GM19043 (cell line): ENCODE results near the gene LAIR1.
"Not testable (repeated sequence)": the region's sequence is repeated elsewhere in the genome, so short reads cannot be mapped to it uniquely, and the experiment has no call there.

Experiments used
- ATAC-seq: cut with Tn5 transposase; IDR thresholded peaks from one replicate; pipeline ENCODE4 v1.9.1; 2021; ENCODE audit warnings: low read depth; ENCODE audit not compliant: unreplicated experiment

The LAIR1 gene

DNA sequence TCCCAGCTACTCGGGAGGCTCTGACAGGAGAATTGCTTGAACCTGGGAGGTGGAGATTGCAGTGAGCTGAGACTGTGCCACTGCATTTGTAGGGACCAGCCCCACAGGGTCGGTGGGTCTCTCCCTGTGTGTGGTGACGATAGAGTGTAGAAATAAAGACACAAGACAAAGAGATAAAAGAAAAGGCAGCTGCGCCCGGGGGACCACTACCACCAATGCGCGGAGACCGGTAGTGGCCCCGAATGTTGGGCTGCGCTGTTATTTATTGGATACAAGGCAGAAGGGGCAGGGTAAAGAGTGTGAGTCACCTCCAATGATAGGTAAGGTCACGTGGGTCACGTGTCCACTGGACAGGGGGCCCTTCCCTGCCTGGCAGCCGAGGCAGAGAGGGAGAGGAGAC is 42.4 kb downstream of the LAIR1 start:
- ATAC-seq = not testable (repeated sequence)

DNA sequence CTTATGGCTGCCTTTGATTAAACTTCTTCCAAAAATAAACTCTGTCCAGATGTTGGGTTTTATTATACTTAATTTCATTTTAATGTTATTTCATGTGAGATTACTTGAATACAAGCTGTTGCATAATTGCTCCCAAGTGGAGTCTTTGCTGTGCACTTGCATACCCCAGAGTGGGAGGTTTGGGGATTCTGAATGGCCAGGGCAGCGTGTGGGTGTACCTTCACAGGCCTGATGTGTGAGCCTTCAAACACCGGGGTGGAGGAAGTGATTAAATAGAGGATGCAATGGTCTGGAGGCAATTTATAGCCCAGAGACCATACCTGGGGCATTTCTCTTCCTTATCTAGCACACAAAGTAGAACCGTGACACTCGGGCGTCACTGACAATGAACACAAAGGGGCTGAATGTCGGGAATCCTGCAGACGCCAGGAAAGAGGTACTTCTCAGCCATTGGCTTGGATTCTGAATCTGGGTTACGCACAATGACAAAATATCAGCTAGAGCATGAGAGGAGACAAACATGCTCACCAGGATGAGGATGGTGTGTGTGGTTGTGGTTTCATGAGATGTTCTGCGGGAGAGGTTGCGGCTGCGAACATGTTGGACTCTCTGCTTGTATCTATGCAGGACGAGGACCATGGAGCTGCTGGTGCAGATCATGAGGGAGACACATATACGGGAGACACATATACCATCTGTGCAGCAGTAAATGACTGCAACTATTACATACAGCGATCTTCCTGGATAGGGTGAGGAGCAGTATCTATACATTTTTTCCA is 44.6 kb downstream of the LAIR1 start:
- no peak for ATAC-seq

DNA sequence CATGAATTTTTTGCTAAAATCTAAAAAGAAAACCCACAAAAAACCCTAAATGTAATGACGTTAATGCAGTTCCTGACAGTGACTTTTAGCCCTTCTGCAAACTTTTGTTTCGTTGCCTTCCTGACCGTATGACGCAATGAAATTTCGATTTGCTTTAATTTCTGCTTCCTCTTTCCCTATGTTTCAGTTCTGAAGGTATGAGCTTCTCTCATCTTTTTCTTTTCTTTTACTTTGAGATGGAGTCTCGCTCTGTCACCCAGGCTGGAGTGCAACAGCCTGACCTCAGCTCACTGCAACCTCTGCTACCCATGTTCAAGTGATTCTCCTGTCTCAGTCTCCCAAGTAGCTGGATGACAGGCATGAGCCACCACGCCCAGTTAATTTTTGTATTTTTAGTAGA is 45.7 kb downstream of the LAIR1 start:
- ATAC-seq = no peak

DNA sequence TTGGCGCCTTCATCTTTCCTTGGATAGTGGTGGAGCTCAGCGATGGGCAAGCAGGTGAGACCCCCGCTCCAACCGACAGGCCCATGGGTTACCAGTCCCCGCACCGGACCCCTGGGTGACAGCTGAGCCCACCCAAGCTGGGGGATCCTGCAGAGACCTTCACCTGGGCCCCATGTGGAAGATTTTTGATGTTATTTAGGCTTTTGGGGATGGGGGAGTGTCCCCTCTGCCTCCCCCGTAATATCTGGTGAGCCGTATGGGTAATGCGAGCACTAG is 46.8 kb downstream of the LAIR1 start:
- no peak for ATAC-seq

DNA sequence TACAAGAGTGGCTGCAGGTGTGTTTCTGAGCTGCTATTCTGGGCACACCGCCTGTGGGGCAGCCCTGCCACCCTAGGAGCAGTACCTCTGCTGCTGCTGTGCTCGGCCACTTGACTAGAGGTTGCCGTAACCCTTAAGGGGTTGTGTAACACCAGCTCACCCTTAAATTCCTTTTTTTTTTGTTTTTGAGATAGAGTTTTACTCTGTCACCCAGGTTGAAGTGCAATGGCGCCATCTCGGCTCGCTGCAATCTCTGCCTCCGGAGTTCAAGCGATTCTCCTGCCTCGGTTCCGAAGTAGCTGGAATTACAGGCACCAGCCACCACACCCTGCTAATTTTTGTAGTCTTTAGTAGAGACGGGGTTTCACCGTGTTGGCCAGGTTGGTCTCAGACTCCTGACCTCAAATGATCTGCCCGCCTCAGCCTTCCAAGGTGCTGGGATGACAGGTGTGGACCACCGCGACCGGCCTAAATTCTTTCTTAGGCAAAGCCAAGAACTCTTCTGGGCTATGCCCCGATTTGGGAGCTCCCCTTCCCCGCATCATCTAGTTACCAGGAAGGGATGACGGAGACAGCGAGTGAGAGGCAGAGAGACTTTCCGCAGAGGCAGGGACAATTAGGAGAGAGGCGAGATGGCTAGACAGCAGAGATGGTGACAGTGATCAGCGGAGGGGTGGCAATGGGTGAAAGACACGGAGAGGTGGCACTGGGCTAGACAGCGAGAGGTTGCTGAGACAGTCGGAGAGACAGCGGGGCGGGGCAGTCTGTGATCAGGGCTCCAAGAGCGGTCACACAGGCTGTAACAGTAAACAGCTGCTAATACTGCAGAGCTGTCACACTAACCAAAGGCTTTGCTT is 47.4 kb downstream of the LAIR1 start:
- ATAC-seq = no peak

DNA sequence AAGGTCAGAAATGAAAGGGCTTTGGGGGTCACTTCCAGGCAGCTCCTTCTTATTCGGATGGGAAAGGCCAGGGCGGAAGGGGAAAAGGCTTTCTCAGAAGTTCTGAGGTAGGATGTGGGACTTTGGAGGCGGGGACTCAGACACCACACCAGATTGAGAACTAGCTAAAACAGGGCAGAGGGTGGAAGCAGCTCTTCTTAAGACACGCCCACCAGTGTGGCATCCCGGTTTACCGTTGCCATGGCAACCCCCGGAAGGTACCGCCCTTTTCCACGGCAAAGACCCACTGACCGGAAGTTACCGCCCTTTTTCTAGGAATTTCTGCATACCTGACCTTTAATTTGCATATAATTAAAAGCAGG is 48.0 kb downstream of the LAIR1 start:
- no peak for ATAC-seq

DNA sequence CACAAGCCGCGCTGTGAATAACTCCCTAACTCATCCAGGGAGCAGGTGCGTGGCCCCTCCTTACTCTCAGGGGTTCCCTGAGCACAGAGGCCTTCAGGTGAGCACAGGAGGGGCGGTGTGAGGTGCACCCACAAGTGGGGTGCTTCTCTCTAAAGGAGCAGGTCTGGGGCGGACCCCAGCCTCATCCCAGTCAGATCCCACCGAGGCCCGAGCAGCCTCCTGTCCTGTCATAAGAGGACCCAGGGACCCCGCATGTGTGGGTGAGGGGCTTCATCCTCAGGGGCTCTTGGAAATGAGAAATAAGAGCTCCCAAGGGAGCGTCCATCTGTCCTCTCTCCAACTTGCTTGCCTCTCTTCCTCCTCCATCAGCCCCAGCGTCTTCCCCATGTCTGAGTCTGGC is 48.8 kb downstream of the LAIR1 start:
- no peak for ATAC-seq

DNA sequence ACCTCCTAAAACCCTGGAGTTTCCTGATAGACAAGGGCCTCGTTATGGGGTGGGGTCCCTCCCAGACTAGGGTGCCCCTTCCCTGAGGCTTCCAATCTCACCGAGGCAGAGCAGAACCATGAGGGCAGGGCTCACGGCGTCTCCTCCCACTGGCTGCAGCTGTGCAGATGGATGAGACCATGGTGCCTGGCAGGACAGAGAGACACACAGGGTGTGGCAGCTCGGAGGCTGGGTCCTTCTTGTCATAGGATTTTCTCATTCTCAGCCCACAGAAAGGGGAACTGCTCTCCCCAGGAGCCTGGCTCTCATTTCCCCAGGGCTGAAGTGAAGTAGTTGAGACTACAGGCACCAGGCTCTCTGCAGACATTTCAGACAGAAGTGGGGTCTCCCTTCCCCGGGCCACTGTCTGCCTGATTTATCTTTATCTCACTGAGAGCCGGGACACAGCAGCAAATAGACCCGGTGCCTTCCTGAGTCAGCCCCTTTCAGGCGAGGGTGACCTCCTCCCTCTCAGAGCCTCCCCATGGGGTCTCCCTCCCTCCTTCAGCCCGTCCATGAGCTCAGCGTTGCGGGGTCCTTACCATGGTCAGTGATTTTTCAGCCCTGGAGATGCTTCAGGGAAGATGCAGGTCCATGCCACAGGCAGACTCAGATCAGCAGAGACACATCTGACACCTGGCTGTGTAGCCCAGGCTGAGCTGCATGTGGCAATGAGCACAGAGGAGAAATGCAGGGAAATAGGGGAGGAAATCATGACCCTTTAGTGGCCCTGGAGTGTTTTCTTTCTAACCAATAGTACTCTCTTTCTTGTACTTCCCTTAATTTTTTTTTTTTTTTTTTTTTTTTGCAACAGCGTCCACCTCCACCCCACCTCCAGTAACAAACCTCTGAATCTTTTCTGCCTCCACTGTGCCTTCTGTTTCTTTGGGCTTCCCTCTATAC is 52.0 kb downstream of the LAIR1 start, which contains the start of gene LILRA5:
TSS of gene LILRA5 (minus strand) at position 731 of the 942 bp plus-strand sequence. CDS start at position 584, 147 bp downstream.
- ATAC-seq = no peak

DNA sequence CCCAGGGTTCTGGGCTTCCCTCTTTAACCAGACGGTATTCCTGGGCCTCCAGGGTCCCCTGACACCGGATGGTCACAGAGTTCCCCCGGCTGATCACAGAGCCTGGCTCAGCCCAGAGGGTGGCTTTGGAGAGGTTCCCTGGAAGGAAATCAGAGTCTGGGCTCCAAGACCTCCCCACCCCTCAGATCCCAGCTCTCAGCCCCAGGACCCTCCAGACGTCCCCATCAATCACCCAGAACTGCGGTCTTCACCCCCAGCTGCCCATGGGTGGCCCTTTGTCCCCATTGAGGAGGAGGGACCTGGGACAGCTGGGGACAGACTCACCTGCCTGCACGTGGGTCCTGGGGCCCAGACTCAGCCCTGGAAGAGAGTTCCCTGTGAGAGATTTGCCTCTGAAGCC is 52.7 kb downstream of the LAIR1 start:
- no peak for ATAC-seq

DNA sequence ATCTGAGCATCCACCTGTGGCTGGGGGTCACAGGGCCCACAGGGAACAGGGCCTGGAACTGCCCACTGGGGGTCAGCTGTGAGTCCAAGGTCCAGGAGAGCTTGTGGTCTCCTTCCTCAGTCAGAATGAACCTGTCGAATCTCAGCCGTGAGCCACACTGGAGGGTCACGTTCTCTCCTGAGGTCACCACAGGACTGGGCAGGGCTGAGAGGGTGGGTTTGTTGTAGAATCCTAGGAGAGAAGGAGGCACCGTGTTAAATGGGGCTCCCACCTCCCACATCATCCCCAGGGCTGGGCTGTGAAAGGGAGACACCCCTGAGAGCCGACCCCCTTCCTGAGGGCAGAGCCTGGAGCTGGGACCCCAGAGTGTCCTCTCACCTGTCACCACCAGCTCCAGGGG is 53.2 kb downstream of the LAIR1 start:
- no peak for ATAC-seq

DNA sequence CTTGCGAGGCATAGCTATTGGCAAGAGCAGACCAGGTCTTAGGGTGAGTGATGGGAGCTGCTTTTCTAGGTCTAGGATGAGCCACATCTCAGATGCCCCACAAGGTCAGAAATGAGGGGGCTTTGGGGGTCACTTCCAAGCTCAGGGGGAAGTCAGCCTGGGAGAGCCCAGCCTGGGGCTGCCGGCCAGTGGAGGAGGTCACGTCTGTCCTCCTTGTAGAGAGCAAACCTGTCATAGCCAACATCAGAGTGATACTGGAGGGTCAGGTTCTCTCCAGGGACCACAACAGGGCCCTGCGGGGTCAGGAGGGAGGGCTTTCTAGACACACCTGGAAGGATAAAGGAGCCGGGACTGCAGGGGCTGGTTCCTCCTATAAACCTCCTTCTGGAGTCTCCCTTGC is 54.2 kb downstream of the LAIR1 start:
- no peak for ATAC-seq

DNA sequence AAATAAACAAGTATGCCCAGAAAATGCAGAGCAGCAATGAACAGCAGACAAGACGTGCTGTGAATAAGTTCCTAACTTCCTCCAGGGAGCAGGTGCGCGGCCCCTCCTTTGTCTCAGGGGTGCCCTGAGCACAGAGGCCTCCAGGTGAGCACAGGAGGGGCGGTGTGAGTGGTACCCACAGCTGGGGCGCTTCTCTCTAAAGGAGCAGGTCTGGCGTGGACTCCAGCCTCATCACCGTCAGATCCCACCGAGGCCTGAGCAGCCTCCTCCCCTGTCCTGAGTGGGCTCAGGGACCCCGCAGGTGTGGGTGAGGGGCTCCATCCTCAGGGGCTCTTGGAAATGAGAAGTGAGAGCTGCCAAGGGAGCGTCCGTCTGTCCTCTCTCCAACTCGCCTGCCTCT is 54.9 kb downstream of the LAIR1 start:
- no peak for ATAC-seq

DNA sequence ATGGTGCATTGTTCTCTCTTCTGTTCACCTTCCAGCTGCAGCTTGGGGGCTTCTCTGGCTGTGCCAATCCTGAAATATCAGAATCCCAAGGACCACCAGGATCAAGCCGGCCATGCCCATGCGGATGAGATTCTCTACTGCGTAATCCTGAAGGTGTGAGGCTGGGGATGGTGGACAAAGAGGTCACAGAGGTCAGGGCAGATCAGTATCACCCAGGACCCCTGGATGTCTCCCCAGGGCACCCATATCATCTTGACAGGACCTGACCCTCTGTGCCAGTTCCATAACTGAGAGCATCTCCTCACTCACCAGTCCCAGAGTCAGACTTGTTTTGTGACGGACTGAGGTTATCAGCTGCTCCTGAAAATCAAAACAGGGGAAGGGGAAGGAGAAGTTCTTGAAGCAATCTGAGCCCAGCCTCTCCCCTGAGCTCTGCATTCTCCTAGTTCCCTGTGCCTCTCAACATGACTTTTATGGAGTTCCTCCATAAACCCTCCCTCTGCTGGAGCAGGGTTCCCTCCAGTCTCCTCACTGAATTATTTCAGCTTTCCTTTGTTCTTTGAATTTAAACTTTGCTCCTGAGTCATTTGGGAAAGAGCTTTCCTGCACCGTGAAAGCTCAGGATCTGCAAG is 57.2 kb downstream of the LAIR1 start:
- no peak for ATAC-seq

DNA sequence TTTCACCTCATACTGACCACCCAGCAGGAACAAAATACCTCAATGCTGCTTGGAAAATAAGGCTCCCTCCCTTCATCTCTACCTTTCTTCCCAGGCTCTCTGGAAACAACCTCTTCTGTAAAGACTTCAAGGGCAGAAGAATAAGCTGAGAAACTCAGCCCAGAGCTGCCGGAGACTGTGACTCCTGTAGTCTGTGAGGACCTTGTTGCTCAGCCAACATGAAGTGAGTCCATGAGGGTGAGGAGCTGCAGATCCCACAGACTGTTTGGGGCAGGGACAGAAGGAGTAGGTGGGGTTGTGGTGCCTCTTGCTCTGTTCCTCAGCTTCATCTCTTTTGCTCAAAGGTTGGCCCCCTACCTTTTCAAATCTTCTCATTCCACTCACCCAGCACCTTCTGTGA is 59.6 kb downstream of the LAIR1 start:
- no peak for ATAC-seq

DNA sequence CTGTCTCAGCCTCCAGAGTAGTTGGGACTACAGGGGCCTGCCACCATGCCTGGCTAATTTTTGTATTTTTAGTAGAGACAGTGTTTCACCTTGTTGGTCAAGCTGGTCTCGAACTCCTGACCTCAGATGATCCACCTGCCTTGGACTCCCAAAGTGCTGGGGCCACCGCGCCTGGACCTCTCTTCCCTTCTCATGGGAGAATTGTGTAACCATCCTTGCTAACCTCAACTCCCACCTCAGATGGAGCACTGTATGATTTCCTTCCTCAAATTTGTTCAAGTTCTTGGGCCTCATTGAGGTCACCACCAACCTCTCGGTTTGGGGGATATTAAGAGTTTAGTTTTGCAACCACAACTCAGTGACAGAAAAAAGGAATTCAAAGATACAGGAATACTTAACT is 62.5 kb downstream of the LAIR1 start:
- no peak for ATAC-seq
